ENCODE data around the gene FPGS.
A peak's percentile ranks its signal among the peaks of the same experiment; 100 is the strongest.

Gene FPGS

DNA sequence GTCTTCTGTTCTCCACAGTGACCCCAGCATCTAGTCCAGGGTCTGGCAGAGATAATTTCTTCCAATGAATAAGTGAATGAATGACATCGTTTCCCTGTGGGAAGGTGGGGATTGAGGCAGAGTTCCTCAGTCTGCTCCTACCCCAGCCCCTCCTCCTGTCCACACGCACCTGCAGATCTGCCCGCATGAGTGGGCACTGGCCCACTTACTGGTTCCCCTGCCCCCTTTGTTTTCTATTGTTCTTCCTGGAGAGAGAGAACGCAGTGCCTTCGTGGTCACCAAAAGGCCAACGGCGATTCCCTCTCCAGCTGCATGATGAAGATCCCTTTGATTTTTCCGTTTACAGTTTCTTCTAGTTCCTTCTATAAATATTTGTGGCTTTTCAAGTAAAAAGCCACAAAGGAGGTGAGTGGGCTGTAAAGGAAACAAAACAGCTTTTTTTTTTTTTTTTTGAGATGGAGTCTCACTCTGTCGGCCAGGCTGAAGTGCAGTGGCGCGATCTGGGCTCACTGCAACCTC lies 5.8 kb upstream of the FPGS start:
- no peak overlapping the region for H3K4me3 ChIP-seq (ENCODE audit: low read depth, low read length)
- TF ChIP-seq CTCF (IDR thresholded peaks at IDR 0.05; ENCODE audit: low read depth, low read length, missing control alignments): no peak
- DNase-seq (ENCODE audit: low read depth): no peak

GRCh38 chr9:127801955-127802575 lies 617 bp upstream of the FPGS start:
- no peak for DNase-seq (ENCODE audit: low read depth)
- TF ChIP-seq CTCF (IDR thresholded peaks at IDR 0.05; ENCODE audit: low read depth, low read length, missing control alignments): peak; percentile 20
- H3K4me3 ChIP-seq (ENCODE audit: low read depth, low read length): peak overlapping the region; percentile 45

DNA sequence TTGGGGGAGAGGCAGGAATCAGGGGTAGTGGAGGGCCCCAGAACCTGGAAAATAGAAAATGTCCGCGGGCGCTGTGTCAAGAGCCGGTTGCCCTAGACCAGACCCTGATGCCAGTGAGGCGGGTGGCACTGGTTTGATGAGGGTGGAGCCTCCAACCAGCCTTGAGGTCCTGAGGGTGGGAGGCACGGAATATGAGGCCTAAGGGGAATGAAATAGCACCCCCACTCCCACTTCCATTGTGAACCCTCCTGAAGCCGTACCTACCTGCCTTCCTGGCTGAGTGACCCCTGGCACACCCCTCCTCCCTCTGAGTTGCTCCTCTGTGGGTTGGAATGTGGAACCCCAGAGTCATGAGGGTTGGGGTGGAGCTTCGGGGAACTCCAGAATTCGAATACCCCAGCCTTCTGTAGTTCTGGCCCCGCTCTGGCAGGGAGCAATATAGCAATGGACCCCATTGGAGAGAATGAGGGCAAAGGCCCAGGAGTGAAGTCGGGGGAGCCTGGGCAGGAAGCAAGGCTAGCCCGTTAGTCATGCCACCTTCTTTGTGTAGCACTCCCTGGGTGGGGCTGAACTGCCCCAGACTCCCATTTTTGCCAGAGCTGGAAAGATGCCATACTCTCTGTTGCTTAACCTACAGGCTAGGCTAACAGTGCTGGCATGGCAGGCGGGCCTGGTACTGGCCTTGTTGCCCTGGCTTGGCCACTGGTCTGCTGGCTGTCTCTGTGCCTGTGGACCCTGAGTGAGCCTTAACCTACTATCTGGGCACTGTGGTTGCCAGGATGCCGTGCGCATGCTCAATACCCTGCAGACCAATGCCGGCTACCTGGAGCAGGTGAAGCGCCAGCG lies 1.0 kb downstream of the FPGS start:
- DNase-seq (ENCODE audit: low read depth): no peak
- H3K4me3 ChIP-seq (ENCODE audit: low read depth, low read length): peak overlapping the region; percentile 75
- no peak for TF ChIP-seq CTCF (IDR thresholded peaks at IDR 0.05; ENCODE audit: low read depth, low read length, missing control alignments)

GRCh38 chr9:127805620-127806019 lies 2.9 kb downstream of the FPGS start:
- no peak for DNase-seq (ENCODE audit: low read depth)

GRCh38 chr9:127806871-127807270 lies 4.2 kb downstream of the FPGS start:
- no peak for DNase-seq (ENCODE audit: low read depth)
- TF ChIP-seq CTCF (IDR thresholded peaks at IDR 0.05; ENCODE audit: low read depth, low read length, missing control alignments): no peak
- no peak overlapping the region for H3K4me3 ChIP-seq (ENCODE audit: low read depth, low read length)

More at GRCh38 chr9:127805620-127806019, 2.9 kb downstream of the FPGS start:
- peak; percentile 66 for TF ChIP-seq CTCF (IDR thresholded peaks at IDR 0.05; ENCODE audit: low read depth, low read length, missing control alignments)
- H3K4me3 ChIP-seq (ENCODE audit: low read depth, low read length): no peak overlapping the region

- no peak for DNase-seq (ENCODE audit: low read depth)
- no peak for TF ChIP-seq CTCF (IDR thresholded peaks at IDR 0.05; ENCODE audit: low read depth, low read length, missing control alignments)
- H3K4me3 ChIP-seq (ENCODE audit: low read depth, low read length): no peak overlapping the region
Observed at GRCh38 chr9:127808347-127809001, 5.8 kb downstream of the FPGS start.

Data from GM12864 (cell line).